SK-N-SH treated with all-trans-retinoic acid at 6 μM for 48 hours (cell line): ENCODE results near the gene TPP2.

Experiments
- ATAC-seq: fragments of 200-7000 bp; cut with Tn5 transposase; 3 replicates; pipeline ENCODE4 v1.9.1; 2020; ENCODE audit warnings: mild to moderate bottlenecking, moderate library complexity
- ARNTL ChIP-seq: fragments of 450-650 bp; formaldehyde crosslinking; IDR thresholded peaks from 2 replicates; pipeline ENCODE4 v1.5.0; 2020; ENCODE audit warnings: low read depth, mild to moderate bottlenecking, moderate library complexity, borderline replicate concordance
- BACH2 ChIP-seq: fragments of 250-450 bp; sonication (Bioruptor Pico); IDR thresholded peaks from 2 replicates; pipeline ENCODE4 v1.9.0; 2021; ENCODE audit warnings: mild to moderate bottlenecking, borderline replicate concordance
- CREB5 ChIP-seq: fragments of 250-450 bp; sonication (Bioruptor Pico); IDR thresholded peaks from 2 replicates; pipeline ENCODE4 v1.5.1; 2020; ENCODE audit warnings: low read depth, mild to moderate bottlenecking, moderate library complexity
- CSRNP3 ChIP-seq: fragments of 250-450 bp; sonication (Bioruptor Pico); IDR thresholded peaks from 2 replicates; pipeline ENCODE4 v1.5.1; 2021; ENCODE audit warnings: mild to moderate bottlenecking, moderate library complexity
- ESRRG ChIP-seq: fragments of 250-450 bp; sonication (Bioruptor Pico); IDR thresholded peaks from 2 replicates; pipeline ENCODE4 v1.6.1; 2021; ENCODE audit warnings: mild to moderate bottlenecking
- GLIS3 ChIP-seq: fragments of 250-450 bp; sonication (Bioruptor Pico); IDR thresholded peaks from 2 replicates; pipeline ENCODE4 v1.5.0; 2020; ENCODE audit warnings: mild to moderate bottlenecking, moderate library complexity
- ISL1 ChIP-seq: fragments of 250-450 bp; sonication (Bioruptor Pico); IDR thresholded peaks from 2 replicates; pipeline ENCODE4 v2.1.2; 2022; ENCODE audit warnings: mild to moderate bottlenecking, moderate library complexity
- OSR1 ChIP-seq: fragments of 250-450 bp; sonication (Bioruptor Pico); IDR thresholded peaks from 2 replicates; pipeline ENCODE4 v1.8.0; 2022; ENCODE audit warnings: moderate library complexity, mild to moderate bottlenecking, inconsistent platforms
- PATZ1 ChIP-seq: fragments of 250-450 bp; sonication (Bioruptor Pico); IDR thresholded peaks from 2 replicates; pipeline ENCODE4 v1.8.0; 2020; ENCODE audit warnings: mild to moderate bottlenecking, moderate library complexity, borderline replicate concordance
- POU6F1 ChIP-seq: fragments of 250-450 bp; sonication (Bioruptor Pico); IDR thresholded peaks from 2 replicates; pipeline ENCODE4 v1.8.0; 2021; ENCODE audit warnings: low read depth, mild to moderate bottlenecking, moderate library complexity, borderline replicate concordance
- PPARA ChIP-seq: fragments of 250-450 bp; sonication (Bioruptor Pico); IDR thresholded peaks from 2 replicates; pipeline ENCODE4 v1.5.0; 2020; ENCODE audit warnings: mild to moderate bottlenecking, borderline replicate concordance
- SNAI2 ChIP-seq: fragments of 250-450 bp; sonication (Bioruptor Pico); IDR thresholded peaks from 2 replicates; pipeline ENCODE4 v1.5.0; 2020; ENCODE audit warnings: mild to moderate bottlenecking, moderate library complexity
- TCF4 ChIP-seq: fragments of 250-450 bp; sonication (Bioruptor Pico); IDR thresholded peaks from 2 replicates; pipeline ENCODE4 v1.8.0; 2021; ENCODE audit warnings: mild to moderate bottlenecking, moderate library complexity, borderline replicate concordance
- TOX ChIP-seq: fragments of 250-450 bp; sonication (Bioruptor Pico); IDR thresholded peaks from 2 replicates; pipeline ENCODE4 v1.8.0; 2021; ENCODE audit warnings: mild to moderate bottlenecking, moderate library complexity, borderline replicate concordance
- TSHZ2 ChIP-seq: fragments of 250-450 bp; sonication (Bioruptor Pico); IDR thresholded peaks from 2 replicates; pipeline ENCODE4 v1.5.0; 2020; ENCODE audit warnings: mild to moderate bottlenecking, moderate library complexity
- ZC3H10 ChIP-seq: fragments of 250-450 bp; sonication (Bioruptor Pico); IDR thresholded peaks from 2 replicates; pipeline ENCODE4 v1.5.1; 2021; ENCODE audit warnings: mild to moderate bottlenecking, moderate library complexity
- ZFP3 ChIP-seq: fragments of 250-450 bp; sonication (Bioruptor Pico); IDR thresholded peaks from 2 replicates; pipeline ENCODE4 v1.5.0; 2020; ENCODE audit warnings: mild to moderate bottlenecking, moderate library complexity
- ZFP30 ChIP-seq: fragments of 450-650 bp; formaldehyde crosslinking; IDR thresholded peaks from 2 replicates; pipeline ENCODE4 v1.5.0; 2022; ENCODE audit warnings: mild to moderate bottlenecking, moderate library complexity
- ZNF565 ChIP-seq: fragments of 450-650 bp; formaldehyde crosslinking; conservative IDR thresholded peaks from 2 replicates; pipeline ENCODE4 v1.5.0; 2020; ENCODE audit warnings: low read depth, mild to moderate bottlenecking, moderate library complexity
- ZNF70 ChIP-seq: fragments of 450-650 bp; formaldehyde crosslinking; IDR thresholded peaks from 2 replicates; pipeline ENCODE4 v1.5.0; 2020; ENCODE audit warnings: mild to moderate bottlenecking, moderate library complexity
- ZNF8 ChIP-seq: fragments of 450-650 bp; formaldehyde crosslinking; IDR thresholded peaks from 2 replicates; pipeline ENCODE4 v1.5.0; 2020; ENCODE audit warnings: mild to moderate bottlenecking, moderate library complexity

The TPP2 gene

GRCh38 chr13:102667023-102667422 lies 70.2 kb downstream of the TPP2 start:
- no peak for ATAC-seq
- TF ChIP-seq GLIS3 (no peak), ZFP3 (CRISPR knock-in tag) (no peak), ZNF8 (CRISPR knock-in tag) (no peak), TOX (CRISPR knock-in tag) (no peak), OSR1 (CRISPR knock-in tag) (no peak), ISL1 (peak; percentile 93), SNAI2 (CRISPR knock-in tag) (peak; percentile 16; the same call in 1 of the 2 replicates)

- ATAC-seq: no peak
- TF ChIP-seq ZFP3 (CRISPR knock-in tag) (no peak), POU6F1 (CRISPR knock-in tag) (no peak), PPARA (CRISPR knock-in tag) (no peak), ESRRG (CRISPR knock-in tag) (no peak), OSR1 (CRISPR knock-in tag) (no peak), TCF4 (CRISPR knock-in tag) (no peak), ZFP30 (CRISPR knock-in tag) (no peak), TOX (CRISPR knock-in tag) (no peak), ARNTL (CRISPR knock-in tag) (no peak), ZNF8 (CRISPR knock-in tag) (no peak), ZC3H10 (no peak), TSHZ2 (CRISPR knock-in tag) (no peak), CSRNP3 (CRISPR knock-in tag) (no peak)
Measured at GRCh38 chr13:102667911-102668310, 71.1 kb downstream of the TPP2 start.

GRCh38 chr13:102670130-102670529 lies 73.3 kb downstream of the TPP2 start:
- TF ChIP-seq CSRNP3 (CRISPR knock-in tag) (no peak), PPARA (CRISPR knock-in tag) (no peak), TSHZ2 (CRISPR knock-in tag) (no peak), ZNF70 (CRISPR knock-in tag) (no peak), BACH2 (CRISPR knock-in tag) (no peak), ZNF8 (CRISPR knock-in tag) (no peak)
- TF ChIP-seq, all 23 proteins: peak for 0

GRCh38 chr13:102675115-102675514 lies 78.3 kb downstream of the TPP2 start:
- ATAC-seq: no peak
- TF ChIP-seq ARNTL (CRISPR knock-in tag) (no peak), ZNF565 (CRISPR knock-in tag) (no peak), CREB5 (CRISPR knock-in tag) (no peak), TOX (CRISPR knock-in tag) (no peak), PATZ1 (no peak), ZNF70 (CRISPR knock-in tag) (no peak)

More at GRCh38 chr13:102670130-102670529, 73.3 kb downstream of the TPP2 start:
- no peak for ATAC-seq
